Right lobe of liver (tissue), 6 donors: Measurements from ENCODE around the gene IST1. TPM values are rescaled to one million over a fixed set of nuclear protein-coding genes. Genes with fewer than 3 reads are reported as not detected.

Experiments used
- ATAC-seq, 4 donors: fragments of 200-7000 bp; cut with Tn5 transposase; one replicate each; pipeline ENCODE4 v1.9.1; 2020; ENCODE audit warnings: mild to moderate bottlenecking in 4 of 4, moderate library complexity in 4 of 4
- DNase-seq, 3 donors: peaks; one replicate each; pipeline ENCODE4 v3.0.0-alpha.2; 2020
- H3K27ac ChIP-seq, 3 donors: fragments of 200-600 bp; one replicate each; pipeline ENCODE4 v1.8.0; 2022
- H3K27me3 ChIP-seq, 2 donors: fragments of 200-600 bp; one replicate each; pipeline ENCODE4 v1.8.0; 2022
- H3K36me3 ChIP-seq, 4 donors: fragments of 200-600 bp; sonication (generic) in 1 of 4; one replicate each; pipeline versions ENCODE4 v1.5.1 to v1.8.0; 2017 to 2022; ENCODE audit warnings: control low read depth in 1 of 4
- H3K4me1 ChIP-seq, 4 donors: fragments of 200-600 bp; sonication (generic) in 1 of 4; one replicate each; pipeline versions ENCODE4 v1.5.1 to v1.8.0; 2017 to 2022; ENCODE audit warnings: control low read depth in 1 of 4
- H3K4me3 ChIP-seq, 3 donors: fragments of 200-600 bp; one replicate each; pipeline ENCODE4 v1.8.0; 2022
- H3K9me3 ChIP-seq, 4 donors: fragments of 200-600 bp; sonication (generic) in 1 of 4; one replicate each; pipeline versions ENCODE4 v1.5.1 to v1.8.0; 2017 to 2022; ENCODE audit warnings: control low read depth in 1 of 4
- CTCF ChIP-seq, 4 donors: fragments of 200-600 bp in 3 of 4; fragments of 450-650 bp in 1 of 4; IDR thresholded peaks; one replicate each; pipeline versions ENCODE4 v1.5.1 to v1.8.0; 2016 to 2022; ENCODE audit warnings: antibody characterized with exemption in 4 of 4, mild to moderate bottlenecking in 2 of 4
- POLR2A ChIP-seq: fragments of 450-650 bp; IDR thresholded peaks from one replicate; pipeline ENCODE4 v1.6.1; 2017; ENCODE audit warnings: antibody characterized with exemption, mild to moderate bottlenecking
- WGBS: methylation state at CpG from one replicate; pipeline ENCODE4 v1.1.6; 2018; ENCODE audit warnings: low coverage, low lambda C conversion rate; ENCODE audit not compliant: insufficient coverage; ENCODE audit errors: missing lambda C conversion rate; 5-methylcytosine and 5-hydroxymethylcytosine counted together
- intact Hi-C, 2 donors: fragments of 100-400 bp; cut with DNase I; formaldehyde crosslinking; loops; one replicate each; pipeline versions ENCODE4 v1.11.2 to v1.14.1; 2022
- total RNA-seq, 6 experiments: library from RNA; depleted of rRNA in 2 of 6; stranded (reverse); fragments of >200 nt in 2 of 6; fragmentation: NEBNext Ultra II Directional in 3 of 6; extraction: Animal tissue kit (Norgen Biotek cat#: 25700) in 3 of 6; gene quantifications; one replicate each; pipeline versions ENCODE4 v1.1.0 to v1.2.4, GENCODE V29; 2016 to 2023
- donor health status: DM: no; HTN: yes; CAD: no.
- donor health status: DM: no; HTN: no; CAD: no.
- donor health status: DM: no; HTN: no; CAD: no.
- donor health status: DM: no; HTN: yes; CAD: no.
- donor health status: DM: no; HTN: yes; CAD: no.

Gene IST1
- total RNA-seq, 6 experiments from 2014 or later, result 44.7 to 73.4 (median 65.5) TPM

GRCh38 chr16:71848622-71849021, 46.7 kb upstream of the IST1 start:
- Histone ChIP-seq H3K9me3 (no peaks in the 10 kb centered on the region), H3K4me1 (peaks cover 0 to 13% (median 0%) of the 10 kb centered on the region in 4 donors), H3K27me3 (no peaks in the 10 kb centered on the region), H3K4me3 (no peak overlapping the region), H3K36me3 (peaks cover 0 to 36% (median 11%) of the 10 kb centered on the region in 4 donors), H3K27ac (no peak overlapping the region)
- intact Hi-C loops, result no loop called here
- TF ChIP-seq POLR2A, result no peak
- TF ChIP-seq CTCF (IDR thresholded peaks at IDR 0.05), result no peak
- no peak for ATAC-seq
- no peak for DNase-seq
- WGBS, result 85% methylated on average over 1 of the region's 6 CpGs

- Histone ChIP-seq H3K9me3 (no peaks in the 10 kb centered on the region), H3K4me3 (no peak overlapping the region), H3K36me3 (peaks cover 0 to 36% (median 11%) of the 10 kb centered on the region in 4 donors), H3K27me3 (no peaks in the 10 kb centered on the region), H3K27ac (no peak overlapping the region), H3K4me1 (peaks cover 0 to 9% (median 0%) of the 10 kb centered on the region in 4 donors)
- intact Hi-C loops, result no loop called here
- no peak for ATAC-seq
- DNase-seq, result no peak
- 92% methylated on average over 7 of the region's 8 CpGs for WGBS
- no peak for TF ChIP-seq POLR2A
- TF ChIP-seq CTCF (IDR thresholded peaks at IDR 0.05), result no peak
These were observed 43.6 kb upstream of the IST1 start for GRCh38 chr16:71851746-71852145.

- no peaks in the 10 kb centered on the region for H3K27me3 ChIP-seq
- no peak overlapping the region for H3K4me3 ChIP-seq
- DNase-seq, result no peak
- peaks cover 0 to 36% (median 11%) of the 10 kb centered on the region in 4 donors for H3K36me3 ChIP-seq
- no peaks in the 10 kb centered on the region for H3K9me3 ChIP-seq
- peaks cover 0 to 5% (median 0%) of the 10 kb centered on the region in 4 donors for H3K4me1 ChIP-seq
- WGBS, result no CpG with 5 or more reads among the region's 3 CpGs
- intact Hi-C loops, result no loop called here
- H3K27ac ChIP-seq, result no peak overlapping the region
- TF ChIP-seq POLR2A, result no peak
- TF ChIP-seq CTCF (IDR thresholded peaks at IDR 0.05), result no peak
- ATAC-seq, result no peak
These were observed 43.2 kb upstream of the IST1 start for GRCh38 chr16:71852158-71852557.

GRCh38 chr16:71852561-71852960, 42.8 kb upstream of the IST1 start:
- WGBS, result 100% methylated on average over 4 of the region's 4 CpGs
- peaks cover 0 to 36% (median 11%) of the 10 kb centered on the region in 4 donors for H3K36me3 ChIP-seq

More at GRCh38 chr16:71852561-71852960, 42.8 kb upstream of the IST1 start:
- DNase-seq, result no peak
- ATAC-seq, result no peak
- Histone ChIP-seq H3K9me3 (no peaks in the 10 kb centered on the region), H3K4me1 (peaks cover 0 to 1% (median 0%) of the 10 kb centered on the region in 4 donors), H3K4me3 (no peak overlapping the region), H3K27ac (no peak overlapping the region), H3K27me3 (no peaks in the 10 kb centered on the region)
- intact Hi-C loops, result no loop called here
- TF ChIP-seq POLR2A, result no peak
- TF ChIP-seq CTCF (IDR thresholded peaks at IDR 0.05), result no peak
